PFSK-1 (cell line): ENCODE results near the gene UTP20.

Experiments
- POLR2AphosphoS5 ChIP-seq: IDR thresholded peaks from 2 replicates; pipeline ENCODE4 v1.6.1; 2012; ENCODE audit warnings: low read depth, mild to moderate bottlenecking, control low read depth, low read length, moderate library complexity
- REST ChIP-seq, 2 experiments: IDR thresholded peaks; 2 replicates each; pipeline versions ENCODE4 v1.6.1 to v1.8.0; 2011 to 2012; ENCODE audit warnings: low read depth in 2 of 2, low read length in 2 of 2, control low read depth in 1 of 2, inconsistent platforms in 1 of 2, mild to moderate bottlenecking in 1 of 2, moderate library complexity in 1 of 2; ENCODE audit not compliant: insufficient read depth in 1 of 2
- SIN3A ChIP-seq: IDR thresholded peaks from 2 replicates; pipeline ENCODE4 v1.6.1; 2012; ENCODE audit warnings: mild to moderate bottlenecking, low read length, moderate library complexity, borderline replicate concordance; ENCODE audit not compliant: insufficient read depth
- TAF1 ChIP-seq: IDR thresholded peaks from 2 replicates; pipeline ENCODE4 v1.6.1; 2012; ENCODE audit warnings: low read length, control low read depth, borderline replicate concordance; ENCODE audit not compliant: insufficient read depth

GRCh38 chr12:101325590-101325989 is 45.7 kb downstream of the UTP20 start:
- no peak for TF ChIP-seq POLR2AphosphoS5
- TF ChIP-seq REST (IDR thresholded peaks at IDR 0.05; ENCODE audit: insufficient read depth in 1 of 2, low read depth in 2 of 2, low read length in 2 of 2), result no peak
- TF ChIP-seq TAF1, result no peak
- no peak for TF ChIP-seq SIN3A
